ENCODE results near the gene RSRC1.

DNA sequence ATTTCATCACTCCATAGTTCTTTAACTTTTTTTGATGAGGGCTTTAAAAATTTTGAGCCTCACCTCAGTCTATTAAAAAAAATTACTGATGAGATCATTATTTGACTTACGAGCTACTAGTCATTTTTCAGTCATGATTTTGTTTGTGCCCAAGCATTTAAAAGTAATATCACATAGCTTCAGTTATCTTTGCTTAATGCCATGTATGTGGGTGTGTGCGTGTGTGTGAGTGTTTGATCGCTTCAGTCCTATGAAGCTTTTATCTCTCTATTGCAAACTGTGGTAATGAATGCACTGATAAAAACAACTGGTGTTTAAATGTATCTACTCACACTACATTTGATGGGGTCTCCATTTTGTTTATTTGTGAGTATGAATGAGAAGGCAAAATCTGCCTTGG lies 49.8 kb downstream of the RSRC1 start:
- TF ChIP-seq, protein P1, sequence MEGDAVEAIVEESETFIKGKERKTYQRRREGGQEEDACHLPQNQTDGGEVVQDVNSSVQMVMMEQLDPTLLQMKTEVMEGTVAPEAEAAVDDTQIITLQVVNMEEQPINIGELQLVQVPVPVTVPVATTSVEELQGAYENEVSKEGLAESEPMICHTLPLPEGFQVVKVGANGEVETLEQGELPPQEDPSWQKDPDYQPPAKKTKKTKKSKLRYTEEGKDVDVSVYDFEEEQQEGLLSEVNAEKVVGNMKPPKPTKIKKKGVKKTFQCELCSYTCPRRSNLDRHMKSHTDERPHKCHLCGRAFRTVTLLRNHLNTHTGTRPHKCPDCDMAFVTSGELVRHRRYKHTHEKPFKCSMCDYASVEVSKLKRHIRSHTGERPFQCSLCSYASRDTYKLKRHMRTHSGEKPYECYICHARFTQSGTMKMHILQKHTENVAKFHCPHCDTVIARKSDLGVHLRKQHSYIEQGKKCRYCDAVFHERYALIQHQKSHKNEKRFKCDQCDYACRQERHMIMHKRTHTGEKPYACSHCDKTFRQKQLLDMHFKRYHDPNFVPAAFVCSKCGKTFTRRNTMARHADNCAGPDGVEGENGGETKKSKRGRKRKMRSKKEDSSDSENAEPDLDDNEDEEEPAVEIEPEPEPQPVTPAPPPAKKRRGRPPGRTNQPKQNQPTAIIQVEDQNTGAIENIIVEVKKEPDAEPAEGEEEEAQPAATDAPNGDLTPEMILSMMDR (IDR thresholded peaks at IDR 0.05): no peak
- TF ChIP-seq EZH2 (IDR thresholded peaks at IDR 0.05) (no peak), EZH2phosphoT487 (IDR thresholded peaks at IDR 0.05) (no peak)

All from neural progenitor cell (in vitro differentiated cells).